GM19395 (cell line): Measurements from ENCODE around the gene KRTDAP.
"Not testable (repeated sequence)": the region's sequence is repeated elsewhere in the genome, so short reads cannot be mapped to it uniquely, and the experiment has no call there.

Experiments
- ATAC-seq: cut with Tn5 transposase; IDR thresholded peaks from one replicate; pipeline ENCODE4 v1.9.1; 2021; ENCODE audit warnings: mild to moderate bottlenecking, moderate library complexity; ENCODE audit not compliant: unreplicated experiment

KRTDAP gene

GRCh38 chr19:35487656-35488182 lies 2.5 kb downstream of the KRTDAP start:
- no peak for ATAC-seq

- ATAC-seq, result no peak
These were observed 4.0 kb downstream of the KRTDAP start for GRCh38 chr19:35486268-35486708.

- ATAC-seq, result peak; percentile 71
These were observed 5.8 kb downstream of the KRTDAP start for GRCh38 chr19:35484252-35485036.

GRCh38 chr19:35483089-35483488 lies 7.2 kb downstream of the KRTDAP start:
- ATAC-seq, result no peak

GRCh38 chr19:35478794-35479677 lies 11.2 kb downstream of the KRTDAP start:
- ATAC-seq, result no peak

- ATAC-seq, result no peak
These were observed 14.1 kb downstream of the KRTDAP start for GRCh38 chr19:35476149-35476548.

GRCh38 chr19:35474594-35474993 lies 15.7 kb downstream of the KRTDAP start:
- not testable (repeated sequence) for ATAC-seq

- no peak for ATAC-seq
These were observed 16.2 kb downstream of the KRTDAP start for GRCh38 chr19:35474104-35474503.

- ATAC-seq, result no peak
These were observed 18.3 kb downstream of the KRTDAP start for GRCh38 chr19:35471946-35472345.

- not testable (repeated sequence) for ATAC-seq
These were observed 19.2 kb downstream of the KRTDAP start for GRCh38 chr19:35471075-35471474.

- ATAC-seq, result no peak
These were observed 20.1 kb downstream of the KRTDAP start for GRCh38 chr19:35470128-35470527.

- ATAC-seq, result no peak
These were observed 21.6 kb downstream of the KRTDAP start for GRCh38 chr19:35468637-35469036.

- ATAC-seq, result no peak
These were observed 24.0 kb downstream of the KRTDAP start for GRCh38 chr19:35466259-35466658.

GRCh38 chr19:35462956-35463355 lies 27.3 kb downstream of the KRTDAP start:
- ATAC-seq, result not testable (repeated sequence)

- ATAC-seq, result peak; percentile 58
These were observed 27.7 kb downstream of the KRTDAP start for GRCh38 chr19:35462476-35462953.

GRCh38 chr19:35461788-35462187 lies 28.5 kb downstream of the KRTDAP start:
- ATAC-seq, result not testable (repeated sequence)

- no peak for ATAC-seq
These were observed 29.2 kb downstream of the KRTDAP start for GRCh38 chr19:35461060-35461459.

- ATAC-seq, result no peak
These were observed 29.7 kb downstream of the KRTDAP start for GRCh38 chr19:35460608-35461007.

GRCh38 chr19:35459414-35460082 lies 30.7 kb downstream of the KRTDAP start:
- ATAC-seq, result no peak

- ATAC-seq, result peak; percentile 55
These were observed 31.4 kb downstream of the KRTDAP start for GRCh38 chr19:35458731-35459391.
